Thyroid gland (tissue), 4 donors: Measurements from ENCODE around the gene STRIT1.

Source experiments
- CTCF ChIP-seq, 6 experiments: fragments of 200-600 bp in 3 of 6; fragments of 450-650 bp in 3 of 6; sonication (generic) in 3 of 6; IDR thresholded peaks; one replicate each; pipeline ENCODE4 v1.5.1; 2016 to 2019; ENCODE audit warnings: antibody characterized with exemption in 6 of 6, mild to moderate bottlenecking in 2 of 6, inconsistent platforms in 1 of 6, moderate library complexity in 1 of 6
- POLR2A ChIP-seq, 2 donors: fragments of 450-650 bp; IDR thresholded peaks; one replicate each; pipeline ENCODE4 v1.6.1; 2017; ENCODE audit warnings: antibody characterized with exemption in 2 of 2, mild to moderate bottlenecking in 2 of 2, moderate library complexity in 1 of 2

GRCh38 chr3:155293516-155293915 lies at the start of gene STRIT1:
- TF ChIP-seq CTCF (IDR thresholded peaks at IDR 0.05) (no peak), POLR2A (IDR thresholded peaks at IDR 0.05) (no peak)
